ENCODE results near the gene HAS3. TPM values are rescaled to one million over a fixed set of nuclear protein-coding genes. Genes with fewer than 3 reads are reported as not detected.

Gene HAS3
- polyA plus RNA-seq, 1 of the 3 experiments (the other 2 are of a cell fraction), result 38.7 TPM

GRCh38 chr16:69077251-69077650 is 28.2 kb upstream of the HAS3 start:
- Histone ChIP-seq H3K4me1 (ENCODE audit: control insufficient read depth in 1 of 2, insufficient read depth in 2 of 2, low read depth in 1 of 2, low read length in 1 of 2) (peaks cover 0 to 11% of the 10 kb centered on the region in 2 experiments; a peak in 2 of 4 replicates), H3K9ac (no peak overlapping the region), H4K20me1 (ENCODE audit: insufficient read depth) (no peaks in the 10 kb centered on the region), H3K4me2 (no peak overlapping the region), H3K36me3 (replicated peaks in 1 of 2; ENCODE audit: control insufficient read depth in 1 of 2, insufficient read depth in 2 of 2, low read length in 1 of 2) (no peaks in the 10 kb centered on the region), H3K27ac (ENCODE audit: low read depth in 2 of 2, low read length in 1 of 2) (peak overlapping the region in 1 of 2 experiments; percentile 54; a peak in 2 of 4 replicates), H3K27me3 (ENCODE audit: insufficient read depth) (no peaks in the 10 kb centered on the region), H2AFZ (ENCODE audit: low read depth) (no peak overlapping the region), H3K79me2 (ENCODE audit: insufficient read depth) (no peaks in the 10 kb centered on the region), H3F3A (replicated peaks; ENCODE audit: insufficient read depth) (peaks cover 26% of the 10 kb centered on the region), H3K9me2 (no peaks in the 10 kb centered on the region), H3K4me3 (ENCODE audit: low read depth in 2 of 2, low read length in 1 of 2) (no peak overlapping the region), H3K9me3 (no peaks in the 10 kb centered on the region)
- TF ChIP-seq YY1 (IDR thresholded peaks at IDR 0.05; ENCODE audit: low read depth), result no peak
- peak; percentile 11; the same call in 1 of the 2 replicates for TF ChIP-seq MEF2A (IDR thresholded peaks at IDR 0.05; ENCODE audit: borderline replicate concordance, low read depth)
- peak; percentile 69 for TF ChIP-seq FOSL2 (IDR thresholded peaks at IDR 0.05; ENCODE audit: borderline replicate concordance, low read depth)
- TF ChIP-seq ZBTB33 (IDR thresholded peaks at IDR 0.05; ENCODE audit: borderline replicate concordance, low read depth), result no peak
- peak; percentile 45 for TF ChIP-seq PBX3 (IDR thresholded peaks at IDR 0.05)
- no peak for TF ChIP-seq USF1 (IDR thresholded peaks at IDR 0.05; ENCODE audit: borderline replicate concordance, low read depth)
- peak; percentile 62 for TF ChIP-seq TCF12 (IDR thresholded peaks at IDR 0.05)
- TF ChIP-seq EP300 (IDR thresholded peaks at IDR 0.05; ENCODE audit: borderline replicate concordance in 1 of 2, low read depth in 1 of 2, low read length in 1 of 2), result peak in 1 of 2 experiments; percentile 38; a peak in 1 of 4 replicates
- TF ChIP-seq NFIC (IDR thresholded peaks at IDR 0.05; ENCODE audit: borderline replicate concordance), result peak; percentile 34; the same call in 1 of the 2 replicates
- TF ChIP-seq ELF1 (IDR thresholded peaks at IDR 0.05), result no peak
- no peak for TF ChIP-seq RFX5 (IDR thresholded peaks at IDR 0.05; ENCODE audit: low read length)
- no peak for DNase-seq
- CTCF ChIA-PET, result no interaction called here
- POLR2A ChIA-PET, result no interaction called here
- 50% methylated on average over 4 of the region's 4 CpGs for WGBS (ENCODE audit: low lambda C conversion rate)

- no peak overlapping the region for H2AFZ ChIP-seq (ENCODE audit: low read depth)
- TF ChIP-seq TCF12 (IDR thresholded peaks at IDR 0.05) (no peak), ELF1 (IDR thresholded peaks at IDR 0.05) (no peak), RAD21 (IDR thresholded peaks at IDR 0.05; ENCODE audit: low read length) (no peak), EP300 (IDR thresholded peaks at IDR 0.05; ENCODE audit: borderline replicate concordance in 1 of 2, low read depth in 1 of 2, low read length in 1 of 2) (no peak)
- H3K9me3 ChIP-seq, result no peaks in the 10 kb centered on the region
- POLR2A ChIA-PET, result no interaction called here
- no peak overlapping the region for H3K4me3 ChIP-seq (ENCODE audit: low read depth in 2 of 2, low read length in 1 of 2)
- no peak overlapping the region for H3K4me2 ChIP-seq
- peaks cover 0 to 2% of the 10 kb centered on the region in 2 experiments; a peak in 2 of 4 replicates for H3K4me1 ChIP-seq (ENCODE audit: control insufficient read depth in 1 of 2, insufficient read depth in 2 of 2, low read depth in 1 of 2, low read length in 1 of 2)
- CTCF ChIA-PET, result no interaction called here
- DNase-seq, result no peak
- 92% methylated on average over 7 of the region's 7 CpGs for WGBS (ENCODE audit: low lambda C conversion rate)
- no peak overlapping the region for H3K9ac ChIP-seq
- peaks cover 20% of the 10 kb centered on the region for H3F3A ChIP-seq (replicated peaks; ENCODE audit: insufficient read depth)
- H3K9me2 ChIP-seq, result no peaks in the 10 kb centered on the region
- H4K20me1 ChIP-seq (ENCODE audit: insufficient read depth), result no peaks in the 10 kb centered on the region
- no peaks in the 10 kb centered on the region for H3K27me3 ChIP-seq (ENCODE audit: insufficient read depth)
- H3K36me3 ChIP-seq (replicated peaks in 1 of 2; ENCODE audit: control insufficient read depth in 1 of 2, insufficient read depth in 2 of 2, low read length in 1 of 2), result no peaks in the 10 kb centered on the region
- no peaks in the 10 kb centered on the region for H3K79me2 ChIP-seq (ENCODE audit: insufficient read depth)
- H3K27ac ChIP-seq (ENCODE audit: low read depth in 2 of 2, low read length in 1 of 2), result no peak overlapping the region
These were observed 27.4 kb upstream of the HAS3 start for GRCh38 chr16:69078073-69078472.
